ENCODE measurements around the gene EIF2S1.

DNA sequence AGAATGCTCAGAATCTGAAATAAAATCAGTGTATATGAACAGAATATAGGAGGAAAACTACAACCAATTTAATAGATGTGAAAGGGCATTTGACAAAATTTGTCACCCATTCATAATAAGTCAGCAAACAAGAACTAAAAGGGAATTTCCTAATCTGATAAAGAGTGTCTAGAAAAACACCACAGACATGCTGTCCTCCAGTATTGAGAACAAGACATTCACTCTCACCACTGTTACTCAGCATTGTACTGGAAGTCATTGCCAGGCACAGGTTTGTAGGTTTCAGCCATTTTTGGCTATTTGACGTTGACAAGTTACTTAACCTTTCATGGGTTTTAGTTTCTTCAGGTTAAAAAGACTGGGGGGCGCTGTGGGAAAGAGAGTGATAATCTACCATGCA, 13.2 kb downstream of the EIF2S1 start:
- TF ChIP-seq, protein P1, sequence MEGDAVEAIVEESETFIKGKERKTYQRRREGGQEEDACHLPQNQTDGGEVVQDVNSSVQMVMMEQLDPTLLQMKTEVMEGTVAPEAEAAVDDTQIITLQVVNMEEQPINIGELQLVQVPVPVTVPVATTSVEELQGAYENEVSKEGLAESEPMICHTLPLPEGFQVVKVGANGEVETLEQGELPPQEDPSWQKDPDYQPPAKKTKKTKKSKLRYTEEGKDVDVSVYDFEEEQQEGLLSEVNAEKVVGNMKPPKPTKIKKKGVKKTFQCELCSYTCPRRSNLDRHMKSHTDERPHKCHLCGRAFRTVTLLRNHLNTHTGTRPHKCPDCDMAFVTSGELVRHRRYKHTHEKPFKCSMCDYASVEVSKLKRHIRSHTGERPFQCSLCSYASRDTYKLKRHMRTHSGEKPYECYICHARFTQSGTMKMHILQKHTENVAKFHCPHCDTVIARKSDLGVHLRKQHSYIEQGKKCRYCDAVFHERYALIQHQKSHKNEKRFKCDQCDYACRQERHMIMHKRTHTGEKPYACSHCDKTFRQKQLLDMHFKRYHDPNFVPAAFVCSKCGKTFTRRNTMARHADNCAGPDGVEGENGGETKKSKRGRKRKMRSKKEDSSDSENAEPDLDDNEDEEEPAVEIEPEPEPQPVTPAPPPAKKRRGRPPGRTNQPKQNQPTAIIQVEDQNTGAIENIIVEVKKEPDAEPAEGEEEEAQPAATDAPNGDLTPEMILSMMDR (IDR thresholded peaks at IDR 0.05): no peak
- no peak for TF ChIP-seq POLR2A (IDR thresholded peaks at IDR 0.05)
- no peak for TF ChIP-seq POLR2AphosphoS5 (IDR thresholded peaks at IDR 0.05)
